CD14-positive monocyte (primary cell): ENCODE data around the gene S1PR2. TPM values are rescaled to one million over a fixed set of nuclear protein-coding genes. Genes with fewer than 3 reads are reported as not detected.

ENCODE experiments used
- DNase-seq, 3 donors: peaks; one replicate each; pipeline ENCODE4 v3.0.0-alpha.2; 2011 to 2022
- H2AFZ ChIP-seq: 2 replicates; pipeline ENCODE4 v1.6.0; 2012; ENCODE audit warnings: mild to moderate bottlenecking, low read depth, low read length, inconsistent platforms; ENCODE audit not compliant: insufficient read depth, poor library complexity, severe bottlenecking
- H3K27ac ChIP-seq, 2 donors: 1 replicate in 1 of 2; 2 replicates in 1 of 2; pipeline ENCODE4 v1.5.1; 2012 to 2013; ENCODE audit warnings: low read length in 2 of 2, control low read depth in 1 of 2, inconsistent platforms in 1 of 2, low read depth in 1 of 2, mild to moderate bottlenecking in 1 of 2
- H3K27me3 ChIP-seq, 2 donors: one replicate each; pipeline versions ENCODE4 v1.6.0 to v1.6.1; 2011 to 2013; ENCODE audit warnings: low read length in 2 of 2; ENCODE audit not compliant: control insufficient read depth in 2 of 2, insufficient read depth in 2 of 2
- H3K36me3 ChIP-seq, 2 donors: replicated peaks in 1 of 2; 1 replicate in 1 of 2; 2 replicates in 1 of 2; pipeline versions ENCODE4 v1.5.1 to v1.6.1; 2012 to 2013; ENCODE audit warnings: low read length in 2 of 2, control low read depth in 1 of 2, inconsistent platforms in 1 of 2, mild to moderate bottlenecking in 1 of 2; ENCODE audit not compliant: insufficient read depth in 2 of 2, control insufficient read depth in 1 of 2
- H3K4me1 ChIP-seq, 2 donors: 1 replicate in 1 of 2; 2 replicates in 1 of 2; pipeline versions ENCODE4 v1.5.1 to v1.6.1; 2012 to 2013; ENCODE audit warnings: low read length in 2 of 2, control low read depth in 1 of 2, inconsistent platforms in 1 of 2, mild to moderate bottlenecking in 1 of 2, moderate library complexity in 1 of 2; ENCODE audit not compliant: insufficient read depth in 2 of 2, control insufficient read depth in 1 of 2
- H3K4me2 ChIP-seq: replicated peaks from 2 replicates; pipeline ENCODE3; 2012; ENCODE audit warnings: low read length, moderate library complexity, mild to moderate bottlenecking; ENCODE audit not compliant: poor library complexity, severe bottlenecking; ENCODE audit errors: extremely low read depth
- H3K4me3 ChIP-seq, 3 experiments: fragments of 200-600 bp in 1 of 3; sonication (generic) in 1 of 3; replicated peaks in 1 of 3; 1 replicate in 2 of 3; 2 replicates in 1 of 3; pipeline ENCODE4 v1.5.1; 2011 to 2013; ENCODE audit warnings: low read length in 3 of 3, mild to moderate bottlenecking in 3 of 3, control low read depth in 2 of 3, low read depth in 2 of 3, inconsistent platforms in 1 of 3, moderate library complexity in 1 of 3
- H3K79me2 ChIP-seq: 2 replicates; pipeline ENCODE4 v1.6.0; 2012; ENCODE audit warnings: mild to moderate bottlenecking, control low read depth, inconsistent platforms, low read length, moderate library complexity; ENCODE audit not compliant: insufficient read depth
- H3K9ac ChIP-seq: 2 replicates; pipeline ENCODE4 v1.6.0; 2017; ENCODE audit warnings: low read length, mild to moderate bottlenecking; ENCODE audit not compliant: insufficient read depth, poor library complexity, severe bottlenecking
- H3K9me3 ChIP-seq, 2 donors: replicated peaks in 1 of 2; 1 replicate in 1 of 2; 2 replicates in 1 of 2; pipeline versions ENCODE4 v1.5.1 to v1.6.1; 2012 to 2013; ENCODE audit warnings: low read length in 2 of 2, control low read depth in 1 of 2; ENCODE audit not compliant: control insufficient read depth in 1 of 2, insufficient read depth in 1 of 2
- H4K20me1 ChIP-seq: 2 replicates; pipeline ENCODE4 v1.6.0; 2012; ENCODE audit warnings: mild to moderate bottlenecking, low read length, control low read depth, moderate library complexity; ENCODE audit not compliant: insufficient read depth
- H3K27ac Mint-ChIP-seq, 7 donors: one replicate each; pipeline ENCODE4 v1.8.0; 2020; ENCODE audit warnings: mild to moderate bottlenecking in 7 of 7, mixed read lengths in 7 of 7, moderate library complexity in 6 of 7, inconsistent platforms in 2 of 7
- H3K27me3 Mint-ChIP-seq, 3 donors: one replicate each; pipeline ENCODE4 v1.8.0; 2021 to 2022; ENCODE audit warnings: low read depth in 3 of 3, mild to moderate bottlenecking in 3 of 3, mixed read lengths in 3 of 3, moderate library complexity in 3 of 3, inconsistent platforms in 1 of 3
- H3K36me3 Mint-ChIP-seq, 2 donors: one replicate each; pipeline ENCODE4 v1.8.0; 2020; ENCODE audit warnings: mixed read lengths in 2 of 2, inconsistent platforms in 1 of 2, mild to moderate bottlenecking in 1 of 2
- H3K4me1 Mint-ChIP-seq: one replicate; pipeline ENCODE4 v1.8.0; 2020; ENCODE audit warnings: mild to moderate bottlenecking, mixed read lengths
- H3K4me3 Mint-ChIP-seq, 2 donors: one replicate each; pipeline ENCODE4 v1.8.0; 2020; ENCODE audit warnings: mild to moderate bottlenecking in 2 of 2, mixed read lengths in 2 of 2, moderate library complexity in 1 of 2
- H3K9me3 Mint-ChIP-seq, 7 donors: one replicate each; pipeline ENCODE4 v1.8.0; 2020 to 2022; ENCODE audit warnings: mixed read lengths in 7 of 7, mild to moderate bottlenecking in 6 of 7, moderate library complexity in 6 of 7, inconsistent platforms in 2 of 7
- CTCF ChIP-seq: fragments of 200-600 bp; IDR thresholded peaks from one replicate; pipeline ENCODE4 v1.8.0; 2022; ENCODE audit warnings: antibody characterized with exemption, mild to moderate bottlenecking
- WGBS: methylation state at CpG from one replicate; pipeline ENCODE4 v1.1.5; 2013; ENCODE audit warnings: missing lambda C conversion rate; ENCODE audit not compliant: insufficient coverage; 5-methylcytosine and 5-hydroxymethylcytosine counted together
- intact Hi-C, 2 donors: fragments of 100-400 bp; cut with micrococcal nuclease; formaldehyde crosslinking; loops; one replicate each; pipeline versions ENCODE4 v1.15.0 to v1.15.1; 2023
- polyA plus RNA-seq, 3 donors: library from polyadenylated mRNA; depleted of rRNA in 1 of 3; unstranded in 2 of 3; stranded (reverse) in 1 of 3; fragments of 300-500 nt in 2 of 3; fragments of >200 nt in 1 of 3; fragmentation: Illumina TruSeq in 2 of 3; gene quantifications; 1 replicate in 2 of 3; 2 replicates in 1 of 3; pipeline ENCODE4 v1.2.3, GENCODE V29; 2012 to 2021

Gene S1PR2
- polyA plus RNA-seq, 3 donors: 0.40 to 2.0 (median 0.55) TPM

- Histone ChIP-seq H3K4me1 (peaks cover 17 to 36% of the 10 kb centered on the region in 2 donors), H3K9me3 (no peaks in the 10 kb centered on the region), H3K27me3 (peaks cover 0 to 13% of the 10 kb centered on the region in 2 donors), H3K27ac (no peak overlapping the region), H3K79me2 (no peaks in the 10 kb centered on the region), H4K20me1 (no peaks in the 10 kb centered on the region), H3K9ac (no peak overlapping the region), H3K4me2 (no peak overlapping the region), H3K36me3 (no peaks in the 10 kb centered on the region), H2AFZ (no peak overlapping the region), H3K4me3 (no peak overlapping the region)
- Mint-ChIP-seq H3K27ac (peak overlapping the region in 1 of 7 donors; percentile 12), H3K36me3 (no peaks in the 10 kb centered on the region), H3K4me3 (no peak overlapping the region), H3K9me3 (no peaks in the 10 kb centered on the region), H3K4me1 (peaks cover 16% of the 10 kb centered on the region), H3K27me3 (peaks cover 4 to 23% (median 19%) of the 10 kb centered on the region in 3 donors)
- no CpG with 5 or more reads among the region's 4 CpGs for WGBS
- TF ChIP-seq CTCF: no peak
- intact Hi-C loops: loop anchor here in 1 of 2 donors (5.0 kb wide), 1 partner anchor 303 kb away; no protein-coding TSS in a partner anchor
- no peak for DNase-seq
Measured at GRCh38 chr19:10235003-10235402, 3.9 kb upstream of the S1PR2 start.

DNA sequence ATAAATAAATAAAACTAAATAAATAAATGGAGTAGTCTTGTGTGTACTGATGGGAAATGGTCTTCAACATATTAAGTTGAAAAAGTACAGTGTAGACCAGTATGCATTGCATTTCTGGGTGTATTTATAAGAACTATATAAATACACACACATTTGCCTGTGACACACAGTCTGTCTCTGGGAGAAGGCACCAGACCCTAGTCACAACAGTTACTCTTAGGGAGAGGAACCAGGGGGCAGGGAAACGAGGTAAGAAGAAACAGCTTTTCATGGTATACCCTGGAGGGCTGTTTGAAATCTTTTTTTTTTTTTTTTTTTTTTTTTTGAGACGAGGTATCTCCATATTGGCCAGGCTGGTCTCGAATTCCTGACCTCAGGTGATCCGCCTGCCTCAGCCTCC is 2.8 kb upstream of the S1PR2 start:
- Histone ChIP-seq H3K4me3 (no peak overlapping the region), H3K9me3 (no peaks in the 10 kb centered on the region), H4K20me1 (no peaks in the 10 kb centered on the region), H3K4me1 (peaks cover 20 to 43% of the 10 kb centered on the region in 2 donors), H3K36me3 (no peaks in the 10 kb centered on the region), H3K9ac (no peak overlapping the region), H3K27me3 (peaks cover 0 to 18% of the 10 kb centered on the region in 2 donors), H3K79me2 (no peaks in the 10 kb centered on the region), H2AFZ (no peak overlapping the region), H3K27ac (no peak overlapping the region), H3K4me2 (no peak overlapping the region)
- intact Hi-C loops: no loop called here
- H3K27ac Mint-ChIP-seq: no peak overlapping the region
- 100% methylated on average over 1 of the region's 4 CpGs for WGBS
- no peak for DNase-seq
- no peaks in the 10 kb centered on the region for H3K36me3 Mint-ChIP-seq
- no peaks in the 10 kb centered on the region for H3K9me3 Mint-ChIP-seq
- H3K27me3 Mint-ChIP-seq: peaks cover 9 to 31% (median 27%) of the 10 kb centered on the region in 3 donors
- no peak overlapping the region for H3K4me3 Mint-ChIP-seq
- TF ChIP-seq CTCF: no peak
- H3K4me1 Mint-ChIP-seq: peaks cover 22% of the 10 kb centered on the region
